GM12801 (cell line): ENCODE data around the gene TMPRSS11D.

Experiments used
- CTCF ChIP-seq: IDR thresholded peaks from one replicate; pipeline ENCODE4 v1.5.1; 2011; ENCODE audit warnings: control low read depth; ENCODE audit not compliant: insufficient read length; ENCODE audit errors: extremely low read depth

Gene TMPRSS11D

GRCh38 chr4:67877086-67877485, 6.7 kb downstream of the TMPRSS11D start:
- no peak for TF ChIP-seq CTCF

GRCh38 chr4:67874986-67875385, 8.8 kb downstream of the TMPRSS11D start:
- TF ChIP-seq CTCF, result no peak

- no peak for TF ChIP-seq CTCF
These were observed 10.7 kb downstream of the TMPRSS11D start for GRCh38 chr4:67873116-67873515.

GRCh38 chr4:67871867-67872266, 11.9 kb downstream of the TMPRSS11D start:
- no peak for TF ChIP-seq CTCF

- TF ChIP-seq CTCF, result no peak
These were observed 14.1 kb downstream of the TMPRSS11D start for GRCh38 chr4:67869580-67870190.

GRCh38 chr4:67861513-67861912, 22.3 kb downstream of the TMPRSS11D start:
- TF ChIP-seq CTCF, result no peak

- TF ChIP-seq CTCF, result no peak
These were observed 30.5 kb downstream of the TMPRSS11D start for GRCh38 chr4:67853336-67853735.
